H1 (cell line): ENCODE results near the gene GSTA3.

Source experiments
- CBX8 ChIP-seq: fragments of 300-800, 300-1000 bp; sonication (generic); IDR thresholded peaks from 2 replicates; pipeline ENCODE4 v1.7.1; 2016; ENCODE audit warnings: low read depth, low read length, borderline replicate concordance
- CEBPB ChIP-seq: IDR thresholded peaks from 2 replicates; pipeline ENCODE4 v1.6.1; 2012; ENCODE audit warnings: low read depth, low read length
- CHD2 ChIP-seq: IDR thresholded peaks from 2 replicates; pipeline ENCODE4 v1.6.1; 2012; ENCODE audit warnings: low read length, improper control_type of control experiment
- E2F6 ChIP-seq: IDR thresholded peaks from 2 replicates; pipeline ENCODE4 v1.6.1; 2012; ENCODE audit warnings: inconsistent platforms
- GABPA ChIP-seq: IDR thresholded peaks from 2 replicates; pipeline ENCODE4 v1.6.1; 2011; ENCODE audit warnings: mild to moderate bottlenecking, low read length, moderate library complexity, borderline replicate concordance; ENCODE audit not compliant: insufficient read depth
- MAX ChIP-seq: IDR thresholded peaks from 2 replicates; pipeline ENCODE4 v1.6.1; 2012; ENCODE audit warnings: inconsistent platforms
- POLR2A ChIP-seq, 2 experiments: IDR thresholded peaks; 1 replicate in 1 of 2; 2 replicates in 1 of 2; pipeline ENCODE4 v1.6.1; 2011; ENCODE audit warnings: low read depth in 2 of 2, low read length in 2 of 2, mild to moderate bottlenecking in 2 of 2; ENCODE audit errors: control extremely low read depth in 1 of 2
- POLR2AphosphoS5 ChIP-seq: IDR thresholded peaks from 2 replicates; pipeline ENCODE4 v1.6.1; 2011; ENCODE audit warnings: low read depth, low read length
- RAD21 ChIP-seq, 2 experiments: IDR thresholded peaks in 1 of 2; conservative IDR thresholded peaks in 1 of 2; 2 replicates each; pipeline ENCODE4 v1.6.1; 2011; ENCODE audit warnings: low read depth in 2 of 2, low read length in 2 of 2, improper control_type of control experiment in 1 of 2, inconsistent platforms in 1 of 2, mild to moderate bottlenecking in 1 of 2, moderate library complexity in 1 of 2
- TAF1 ChIP-seq: IDR thresholded peaks from 2 replicates; pipeline ENCODE4 v1.6.1; 2011; ENCODE audit warnings: mild to moderate bottlenecking, low read depth, low read length
- TF ChIP-seq, protein P1 (sequence below), 3 experiments: IDR thresholded peaks; 1 replicate in 2 of 3; 2 replicates in 1 of 3; pipeline versions ENCODE4 v1.5.1 to v1.6.1; 2011; ENCODE audit warnings: low read length in 3 of 3, mild to moderate bottlenecking in 3 of 3, inconsistent platforms in 2 of 3, low read depth in 1 of 3, moderate library complexity in 1 of 3; ENCODE audit not compliant: insufficient read depth in 1 of 3; ENCODE audit errors: control extremely low read depth in 1 of 3
- TF ChIP-seq, protein P2 (sequence below): fragments of 300-600 bp; sonication (generic); IDR thresholded peaks from 2 replicates; pipeline ENCODE4 v1.7.1; 2012; ENCODE audit warnings: low read length, moderate library complexity, mild to moderate bottlenecking, inconsistent platforms; ENCODE audit not compliant: insufficient replicate concordance

DNA sequence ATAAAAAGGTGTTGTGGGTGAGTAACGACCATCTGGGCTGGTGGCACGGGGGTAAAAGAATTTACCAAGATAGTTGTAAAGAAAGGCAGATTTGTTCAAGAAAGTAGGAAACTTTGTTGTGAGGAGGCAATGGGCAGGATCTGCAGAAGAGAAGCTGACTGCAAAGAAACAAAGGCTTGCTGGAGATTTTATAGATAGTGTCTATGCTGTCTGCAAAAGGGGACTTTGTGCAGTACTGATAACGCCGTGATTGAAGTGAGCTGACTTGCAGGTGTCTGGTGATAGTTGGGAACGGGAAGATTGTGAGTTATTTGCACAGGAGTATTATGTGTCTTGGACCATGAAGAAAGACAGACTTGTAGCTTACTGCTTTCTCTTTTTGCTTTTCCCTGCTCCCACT is 36.8 kb upstream of the GSTA3 start:
- TF ChIP-seq, protein P1, sequence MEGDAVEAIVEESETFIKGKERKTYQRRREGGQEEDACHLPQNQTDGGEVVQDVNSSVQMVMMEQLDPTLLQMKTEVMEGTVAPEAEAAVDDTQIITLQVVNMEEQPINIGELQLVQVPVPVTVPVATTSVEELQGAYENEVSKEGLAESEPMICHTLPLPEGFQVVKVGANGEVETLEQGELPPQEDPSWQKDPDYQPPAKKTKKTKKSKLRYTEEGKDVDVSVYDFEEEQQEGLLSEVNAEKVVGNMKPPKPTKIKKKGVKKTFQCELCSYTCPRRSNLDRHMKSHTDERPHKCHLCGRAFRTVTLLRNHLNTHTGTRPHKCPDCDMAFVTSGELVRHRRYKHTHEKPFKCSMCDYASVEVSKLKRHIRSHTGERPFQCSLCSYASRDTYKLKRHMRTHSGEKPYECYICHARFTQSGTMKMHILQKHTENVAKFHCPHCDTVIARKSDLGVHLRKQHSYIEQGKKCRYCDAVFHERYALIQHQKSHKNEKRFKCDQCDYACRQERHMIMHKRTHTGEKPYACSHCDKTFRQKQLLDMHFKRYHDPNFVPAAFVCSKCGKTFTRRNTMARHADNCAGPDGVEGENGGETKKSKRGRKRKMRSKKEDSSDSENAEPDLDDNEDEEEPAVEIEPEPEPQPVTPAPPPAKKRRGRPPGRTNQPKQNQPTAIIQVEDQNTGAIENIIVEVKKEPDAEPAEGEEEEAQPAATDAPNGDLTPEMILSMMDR (IDR thresholded peaks at IDR 0.05; ENCODE audit: control extremely low read depth in 1 of 3, insufficient read depth in 1 of 3, low read depth in 1 of 3, low read length in 3 of 3): no peak
- TF ChIP-seq TAF1 (no peak), POLR2A (IDR thresholded peaks at IDR 0.05; ENCODE audit: control extremely low read depth in 1 of 2, low read depth in 2 of 2, low read length in 2 of 2) (no peak), MAX (no peak), GABPA (no peak), CHD2 (no peak), POLR2AphosphoS5 (no peak), CEBPB (no peak), E2F6 (no peak), RAD21 (IDR thresholded peaks at IDR 0.05 in 1 of 2, conservative IDR thresholded peaks at IDR 0.05 in 1 of 2; ENCODE audit: low read depth in 2 of 2, low read length in 2 of 2) (no peak), CBX8 (no peak)
- TF ChIP-seq, protein P2, sequence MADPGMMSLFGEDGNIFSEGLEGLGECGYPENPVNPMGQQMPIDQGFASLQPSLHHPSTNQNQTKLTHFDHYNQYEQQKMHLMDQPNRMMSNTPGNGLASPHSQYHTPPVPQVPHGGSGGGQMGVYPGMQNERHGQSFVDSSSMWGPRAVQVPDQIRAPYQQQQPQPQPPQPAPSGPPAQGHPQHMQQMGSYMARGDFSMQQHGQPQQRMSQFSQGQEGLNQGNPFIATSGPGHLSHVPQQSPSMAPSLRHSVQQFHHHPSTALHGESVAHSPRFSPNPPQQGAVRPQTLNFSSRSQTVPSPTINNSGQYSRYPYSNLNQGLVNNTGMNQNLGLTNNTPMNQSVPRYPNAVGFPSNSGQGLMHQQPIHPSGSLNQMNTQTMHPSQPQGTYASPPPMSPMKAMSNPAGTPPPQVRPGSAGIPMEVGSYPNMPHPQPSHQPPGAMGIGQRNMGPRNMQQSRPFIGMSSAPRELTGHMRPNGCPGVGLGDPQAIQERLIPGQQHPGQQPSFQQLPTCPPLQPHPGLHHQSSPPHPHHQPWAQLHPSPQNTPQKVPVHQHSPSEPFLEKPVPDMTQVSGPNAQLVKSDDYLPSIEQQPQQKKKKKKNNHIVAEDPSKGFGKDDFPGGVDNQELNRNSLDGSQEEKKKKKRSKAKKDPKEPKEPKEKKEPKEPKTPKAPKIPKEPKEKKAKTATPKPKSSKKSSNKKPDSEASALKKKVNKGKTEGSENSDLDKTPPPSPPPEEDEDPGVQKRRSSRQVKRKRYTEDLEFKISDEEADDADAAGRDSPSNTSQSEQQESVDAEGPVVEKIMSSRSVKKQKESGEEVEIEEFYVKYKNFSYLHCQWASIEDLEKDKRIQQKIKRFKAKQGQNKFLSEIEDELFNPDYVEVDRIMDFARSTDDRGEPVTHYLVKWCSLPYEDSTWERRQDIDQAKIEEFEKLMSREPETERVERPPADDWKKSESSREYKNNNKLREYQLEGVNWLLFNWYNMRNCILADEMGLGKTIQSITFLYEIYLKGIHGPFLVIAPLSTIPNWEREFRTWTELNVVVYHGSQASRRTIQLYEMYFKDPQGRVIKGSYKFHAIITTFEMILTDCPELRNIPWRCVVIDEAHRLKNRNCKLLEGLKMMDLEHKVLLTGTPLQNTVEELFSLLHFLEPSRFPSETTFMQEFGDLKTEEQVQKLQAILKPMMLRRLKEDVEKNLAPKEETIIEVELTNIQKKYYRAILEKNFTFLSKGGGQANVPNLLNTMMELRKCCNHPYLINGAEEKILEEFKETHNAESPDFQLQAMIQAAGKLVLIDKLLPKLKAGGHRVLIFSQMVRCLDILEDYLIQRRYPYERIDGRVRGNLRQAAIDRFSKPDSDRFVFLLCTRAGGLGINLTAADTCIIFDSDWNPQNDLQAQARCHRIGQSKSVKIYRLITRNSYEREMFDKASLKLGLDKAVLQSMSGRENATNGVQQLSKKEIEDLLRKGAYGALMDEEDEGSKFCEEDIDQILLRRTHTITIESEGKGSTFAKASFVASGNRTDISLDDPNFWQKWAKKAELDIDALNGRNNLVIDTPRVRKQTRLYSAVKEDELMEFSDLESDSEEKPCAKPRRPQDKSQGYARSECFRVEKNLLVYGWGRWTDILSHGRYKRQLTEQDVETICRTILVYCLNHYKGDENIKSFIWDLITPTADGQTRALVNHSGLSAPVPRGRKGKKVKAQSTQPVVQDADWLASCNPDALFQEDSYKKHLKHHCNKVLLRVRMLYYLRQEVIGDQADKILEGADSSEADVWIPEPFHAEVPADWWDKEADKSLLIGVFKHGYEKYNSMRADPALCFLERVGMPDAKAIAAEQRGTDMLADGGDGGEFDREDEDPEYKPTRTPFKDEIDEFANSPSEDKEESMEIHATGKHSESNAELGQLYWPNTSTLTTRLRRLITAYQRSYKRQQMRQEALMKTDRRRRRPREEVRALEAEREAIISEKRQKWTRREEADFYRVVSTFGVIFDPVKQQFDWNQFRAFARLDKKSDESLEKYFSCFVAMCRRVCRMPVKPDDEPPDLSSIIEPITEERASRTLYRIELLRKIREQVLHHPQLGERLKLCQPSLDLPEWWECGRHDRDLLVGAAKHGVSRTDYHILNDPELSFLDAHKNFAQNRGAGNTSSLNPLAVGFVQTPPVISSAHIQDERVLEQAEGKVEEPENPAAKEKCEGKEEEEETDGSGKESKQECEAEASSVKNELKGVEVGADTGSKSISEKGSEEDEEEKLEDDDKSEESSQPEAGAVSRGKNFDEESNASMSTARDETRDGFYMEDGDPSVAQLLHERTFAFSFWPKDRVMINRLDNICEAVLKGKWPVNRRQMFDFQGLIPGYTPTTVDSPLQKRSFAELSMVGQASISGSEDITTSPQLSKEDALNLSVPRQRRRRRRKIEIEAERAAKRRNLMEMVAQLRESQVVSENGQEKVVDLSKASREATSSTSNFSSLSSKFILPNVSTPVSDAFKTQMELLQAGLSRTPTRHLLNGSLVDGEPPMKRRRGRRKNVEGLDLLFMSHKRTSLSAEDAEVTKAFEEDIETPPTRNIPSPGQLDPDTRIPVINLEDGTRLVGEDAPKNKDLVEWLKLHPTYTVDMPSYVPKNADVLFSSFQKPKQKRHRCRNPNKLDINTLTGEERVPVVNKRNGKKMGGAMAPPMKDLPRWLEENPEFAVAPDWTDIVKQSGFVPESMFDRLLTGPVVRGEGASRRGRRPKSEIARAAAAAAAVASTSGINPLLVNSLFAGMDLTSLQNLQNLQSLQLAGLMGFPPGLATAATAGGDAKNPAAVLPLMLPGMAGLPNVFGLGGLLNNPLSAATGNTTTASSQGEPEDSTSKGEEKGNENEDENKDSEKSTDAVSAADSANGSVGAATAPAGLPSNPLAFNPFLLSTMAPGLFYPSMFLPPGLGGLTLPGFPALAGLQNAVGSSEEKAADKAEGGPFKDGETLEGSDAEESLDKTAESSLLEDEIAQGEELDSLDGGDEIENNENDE: no peak
